NCI-H345 (cell line): ENCODE measurements around the gene JCAD.
A peak's percentile ranks its signal among the peaks of the same experiment; 100 is the strongest.

Experiments used
- DNase-seq: peaks from one replicate; lab custom pipeline; 2025; lab: John Stamatoyannopoulos, UW

Gene JCAD

DNA sequence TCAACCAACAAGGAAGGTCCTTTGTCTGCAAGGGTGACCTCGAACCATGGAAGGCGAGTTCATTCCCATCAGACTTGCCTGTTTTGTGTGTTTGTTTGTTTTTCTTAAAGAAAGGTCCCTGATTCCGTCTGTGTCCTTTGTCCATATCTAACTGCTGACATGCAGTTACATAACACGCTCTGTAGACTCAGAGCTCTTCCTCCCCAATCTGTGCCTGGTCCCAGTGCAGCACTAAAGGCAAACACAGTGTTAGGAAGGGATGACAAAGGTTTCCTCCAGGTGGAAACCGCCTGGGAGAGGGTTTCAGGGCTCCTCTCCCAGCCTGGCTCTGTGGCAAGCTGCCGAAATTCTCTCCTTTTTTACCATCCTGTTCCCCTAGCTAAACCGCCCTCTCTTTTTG, 13.4 kb downstream of the JCAD start:
- no peak for DNase-seq

DNA sequence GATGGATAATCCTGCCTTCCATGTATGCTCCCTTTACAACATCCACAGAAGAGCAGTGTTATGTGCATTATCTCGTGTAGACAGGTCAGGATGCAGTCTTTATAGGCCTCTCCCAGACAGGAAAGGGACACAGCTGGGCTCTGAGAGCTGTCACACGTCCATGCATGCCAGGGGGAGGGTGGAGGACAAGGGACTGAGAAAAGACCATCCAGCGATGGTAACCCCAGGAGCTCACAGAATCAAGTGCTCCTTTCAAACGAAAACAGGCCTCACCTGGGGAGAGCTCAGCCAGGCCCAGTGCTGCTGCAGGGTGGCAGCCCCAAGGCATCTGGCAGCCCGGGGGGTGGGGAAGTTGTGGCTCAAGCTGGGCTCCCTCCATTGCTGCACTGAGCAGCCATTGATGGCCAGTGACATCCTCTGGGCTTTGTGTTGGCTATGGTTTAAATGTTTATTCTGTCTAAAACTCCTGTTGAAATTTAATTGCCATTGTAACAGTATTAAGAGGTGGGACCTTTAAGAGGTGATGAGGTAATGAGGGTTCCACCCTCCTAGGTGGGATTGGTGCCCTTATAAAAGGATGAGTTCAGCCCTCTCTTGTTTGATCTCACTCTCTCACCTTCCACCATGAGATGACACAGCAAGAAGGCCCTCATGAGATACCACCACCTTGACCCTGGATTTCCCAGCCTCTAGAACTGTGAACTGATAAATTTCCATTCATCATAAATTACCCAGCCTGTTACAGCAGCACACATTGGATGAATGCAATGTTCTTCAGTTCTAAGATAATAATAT, 15.7 kb downstream of the JCAD start:
- DNase-seq = peak; percentile 18

DNA sequence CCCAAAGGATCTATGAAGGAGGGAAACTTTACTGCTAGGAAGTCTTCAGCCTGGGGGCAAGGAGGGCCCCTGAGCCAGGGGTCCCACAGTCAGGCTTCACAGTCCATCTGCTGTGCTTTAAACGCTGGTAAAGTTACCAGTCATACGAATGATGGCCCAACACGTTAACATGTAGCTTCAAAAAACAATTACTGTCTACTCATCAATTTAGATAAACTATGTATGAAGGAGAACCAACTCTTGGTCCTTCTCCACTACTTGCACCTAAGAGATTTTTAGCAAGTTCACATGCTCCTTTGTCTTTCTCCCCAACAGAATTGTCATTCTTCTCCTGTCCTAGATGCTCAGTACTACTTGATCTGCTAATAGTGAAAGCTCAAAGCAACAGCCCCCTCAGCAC, 16.6 kb downstream of the JCAD start:
- no peak for DNase-seq

DNA sequence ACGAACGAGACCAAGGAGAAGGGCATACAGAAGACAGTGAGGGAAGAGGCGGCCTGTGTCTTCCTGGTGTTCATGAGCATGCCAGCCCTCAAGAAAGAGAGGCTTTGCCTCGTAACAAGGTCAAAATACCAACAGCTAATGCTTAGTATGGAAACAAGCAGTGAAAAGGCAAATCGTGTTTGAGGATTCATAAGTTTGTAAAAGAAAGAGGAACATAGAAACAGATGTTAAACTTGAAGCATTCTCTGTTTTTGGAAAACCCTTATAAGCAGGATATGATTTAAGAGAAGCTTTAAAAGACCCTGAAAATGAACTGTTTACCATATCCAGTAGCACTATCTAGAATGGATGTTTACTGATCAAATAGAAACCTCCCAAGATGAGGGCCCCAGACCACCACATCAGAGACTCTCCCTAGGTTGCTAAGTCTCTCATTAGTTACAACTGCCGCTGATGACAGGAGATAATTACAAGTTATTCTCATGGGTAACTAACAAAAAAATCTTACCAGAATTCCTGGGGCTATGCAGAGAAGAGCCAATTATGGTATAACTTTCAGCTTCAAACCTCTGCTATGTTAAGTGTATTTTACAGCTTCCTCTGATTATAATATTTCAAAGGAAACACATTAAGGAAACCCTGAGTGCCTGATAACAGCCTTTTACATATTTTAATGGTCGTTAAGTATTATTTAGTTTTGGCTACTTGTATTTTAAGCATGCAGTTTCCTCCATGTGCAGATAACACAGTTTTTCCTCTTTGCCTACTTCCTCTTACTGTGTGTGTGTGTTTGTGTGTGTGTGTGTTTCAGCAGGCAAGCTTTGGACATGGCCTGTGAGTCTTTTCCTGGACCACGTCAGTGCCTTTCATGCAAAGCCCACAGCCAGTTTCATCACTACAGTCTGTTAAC, 17.9 kb downstream of the JCAD start:
- DNase-seq = no peak

DNA sequence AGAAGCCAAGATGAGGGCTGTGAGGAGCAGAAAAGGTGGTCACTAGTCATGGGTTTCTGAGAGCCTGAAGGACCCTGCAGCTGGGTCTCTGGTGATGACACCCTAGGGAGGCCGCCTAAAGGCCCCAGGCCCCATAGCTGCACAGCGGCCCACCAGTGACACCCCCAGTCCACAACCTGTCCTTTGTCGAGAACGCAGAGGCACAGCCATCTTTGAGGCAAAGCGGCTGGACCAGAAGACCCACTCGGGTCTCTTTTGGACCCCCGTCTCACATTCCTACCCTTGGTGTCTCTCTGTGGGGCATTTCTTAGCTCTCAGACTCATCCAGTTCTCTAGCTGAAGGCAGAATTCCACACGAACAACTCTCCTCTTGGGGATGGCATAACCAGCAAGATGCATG, 18.8 kb downstream of the JCAD start:
- DNase-seq = no peak

DNA sequence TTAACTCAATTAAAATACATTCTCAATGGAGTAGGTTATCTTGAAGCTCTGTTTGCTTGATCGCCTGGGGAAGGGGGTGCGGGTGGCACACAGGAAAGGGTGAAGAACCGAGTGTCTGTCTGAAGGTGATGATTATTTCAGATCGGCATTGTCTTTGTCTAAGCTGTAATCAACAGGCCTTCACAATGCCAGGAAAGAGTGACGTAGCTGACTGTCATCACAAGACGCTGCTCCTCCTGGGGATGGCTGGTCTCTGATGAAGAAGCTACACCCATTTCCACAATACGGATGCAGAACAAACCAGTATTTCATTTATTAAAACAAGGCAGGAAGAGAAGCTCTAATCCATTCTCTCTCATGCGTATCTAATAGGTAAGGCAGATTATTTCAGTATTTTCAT, 19.4 kb downstream of the JCAD start:
- no peak for DNase-seq

DNA sequence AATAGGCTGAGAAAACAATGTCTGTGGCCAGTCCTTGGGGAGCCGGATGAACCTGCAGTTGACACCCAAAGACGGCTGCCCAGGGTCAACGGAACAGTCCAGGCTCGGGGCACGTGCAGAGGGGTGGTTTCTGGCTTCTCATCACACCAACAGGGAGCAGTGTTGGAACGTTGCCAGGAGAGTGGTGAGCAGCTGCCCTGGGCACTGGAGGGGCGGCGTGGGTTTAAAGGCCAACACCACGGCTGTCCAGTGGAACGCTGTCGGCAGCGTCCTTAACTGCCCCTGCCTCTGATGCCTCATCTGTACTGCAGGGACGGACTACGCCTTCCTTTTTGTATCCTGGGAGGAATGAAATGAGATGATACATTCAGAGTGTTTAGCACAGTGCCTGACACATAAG, 19.8 kb downstream of the JCAD start:
- DNase-seq = no peak

DNA sequence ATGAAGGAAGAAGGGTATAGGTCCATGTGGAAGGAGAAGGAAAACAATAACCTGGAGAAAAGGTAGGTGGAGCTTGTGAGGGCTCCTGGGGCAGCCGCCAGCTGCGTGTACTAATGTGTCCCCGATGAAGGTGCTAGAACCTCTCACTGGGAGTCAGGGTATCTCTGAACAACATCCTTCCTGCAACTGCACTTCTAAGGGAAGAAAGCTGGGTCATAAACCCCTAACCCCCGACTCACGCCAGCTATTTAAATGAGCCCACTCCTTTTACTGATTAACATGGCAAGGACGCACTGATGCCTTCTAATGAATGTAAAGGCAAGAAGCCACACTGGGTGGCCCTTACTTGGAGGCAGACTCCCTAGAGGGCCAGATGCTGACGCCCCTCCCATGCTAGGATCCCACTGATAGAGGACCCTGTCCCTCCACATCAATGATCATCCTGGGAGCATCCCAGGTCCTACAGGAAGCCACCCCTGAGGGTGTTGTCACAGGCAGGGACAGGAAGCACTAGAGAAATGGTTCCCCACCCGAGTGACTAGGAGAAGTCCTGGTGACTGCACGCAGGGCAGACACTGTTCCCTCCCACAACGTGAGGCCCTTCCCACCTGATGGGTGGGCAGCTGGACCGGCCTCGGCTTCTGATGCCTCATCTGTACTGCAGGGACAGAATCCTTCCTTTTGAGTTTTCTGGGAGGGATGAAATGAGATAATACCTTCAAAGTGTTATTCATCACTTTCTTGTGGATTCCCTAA, 20.4 kb downstream of the JCAD start:
- no peak for DNase-seq

DNA sequence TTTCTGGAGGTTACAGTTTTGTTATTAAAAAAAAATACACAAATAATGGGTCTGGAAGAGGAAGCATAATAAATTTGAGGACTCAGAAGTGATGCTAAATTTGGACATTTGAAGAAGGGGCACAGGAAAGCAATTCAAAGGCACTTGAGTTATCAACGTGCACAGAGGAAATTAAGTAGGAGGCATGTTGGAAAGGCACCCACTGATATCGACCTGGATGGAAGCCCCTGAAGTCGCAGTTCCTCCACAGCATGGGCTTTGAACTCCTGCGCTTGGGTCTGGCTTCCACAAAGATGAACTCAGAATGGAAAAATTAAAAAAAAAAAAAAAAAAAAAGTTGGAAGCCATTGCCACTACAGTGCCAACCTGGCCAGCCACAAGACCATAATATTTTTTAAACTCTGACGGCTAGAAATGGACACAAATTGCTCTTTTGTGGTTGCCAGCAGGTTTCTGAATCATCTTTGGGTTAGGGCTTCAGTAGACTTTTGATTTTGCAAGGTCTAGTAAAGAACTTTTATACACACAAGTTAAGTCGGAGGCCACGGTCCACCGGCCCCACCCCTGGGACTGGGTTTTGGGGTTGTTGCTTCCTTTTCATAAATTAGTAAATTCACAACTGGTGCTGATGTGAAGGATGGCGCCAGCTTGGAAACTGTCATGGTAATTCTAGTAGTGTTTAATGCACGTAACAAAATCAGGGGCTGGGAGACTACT, 21.6 kb downstream of the JCAD start:
- DNase-seq = no peak

DNA sequence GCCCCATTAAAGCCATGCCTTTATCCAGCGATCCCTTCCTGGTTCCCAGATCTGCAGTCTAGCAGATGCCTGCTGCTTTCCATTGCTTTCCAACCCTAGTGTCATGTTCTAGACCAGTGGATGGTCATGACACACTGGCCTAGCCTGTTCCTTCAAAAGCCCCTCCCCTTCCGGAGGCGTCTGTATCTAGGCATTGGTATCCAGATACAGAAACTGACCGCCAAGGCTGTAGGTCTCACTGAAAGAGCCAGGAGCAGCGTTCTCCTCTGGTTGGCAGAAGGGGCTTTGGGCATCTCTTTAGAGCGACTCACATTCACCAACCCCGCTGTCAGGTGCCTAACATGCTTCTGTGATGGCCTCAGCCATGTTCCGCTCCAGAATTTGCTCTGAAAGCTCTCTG, 22.6 kb downstream of the JCAD start:
- no peak for DNase-seq

DNA sequence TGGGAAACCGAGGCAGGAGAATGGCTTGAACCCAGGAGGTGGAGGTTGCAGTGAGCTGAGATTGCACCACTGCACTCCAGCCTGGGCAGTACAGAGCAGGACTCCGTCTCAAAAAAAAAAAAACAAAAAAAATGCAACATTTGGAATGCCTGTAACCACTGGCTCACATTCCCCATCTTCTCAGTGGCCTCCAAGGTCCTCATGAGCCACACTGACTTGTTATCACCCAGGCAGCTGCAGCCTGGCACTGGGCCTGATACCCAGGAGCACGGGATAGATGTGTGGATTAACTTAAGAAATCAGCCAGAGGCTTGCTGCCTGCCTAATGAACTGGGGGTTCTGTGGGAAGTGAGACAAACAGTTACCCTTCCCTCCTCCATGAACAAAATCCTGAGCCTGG, 23.0 kb downstream of the JCAD start:
- DNase-seq = no peak

DNA sequence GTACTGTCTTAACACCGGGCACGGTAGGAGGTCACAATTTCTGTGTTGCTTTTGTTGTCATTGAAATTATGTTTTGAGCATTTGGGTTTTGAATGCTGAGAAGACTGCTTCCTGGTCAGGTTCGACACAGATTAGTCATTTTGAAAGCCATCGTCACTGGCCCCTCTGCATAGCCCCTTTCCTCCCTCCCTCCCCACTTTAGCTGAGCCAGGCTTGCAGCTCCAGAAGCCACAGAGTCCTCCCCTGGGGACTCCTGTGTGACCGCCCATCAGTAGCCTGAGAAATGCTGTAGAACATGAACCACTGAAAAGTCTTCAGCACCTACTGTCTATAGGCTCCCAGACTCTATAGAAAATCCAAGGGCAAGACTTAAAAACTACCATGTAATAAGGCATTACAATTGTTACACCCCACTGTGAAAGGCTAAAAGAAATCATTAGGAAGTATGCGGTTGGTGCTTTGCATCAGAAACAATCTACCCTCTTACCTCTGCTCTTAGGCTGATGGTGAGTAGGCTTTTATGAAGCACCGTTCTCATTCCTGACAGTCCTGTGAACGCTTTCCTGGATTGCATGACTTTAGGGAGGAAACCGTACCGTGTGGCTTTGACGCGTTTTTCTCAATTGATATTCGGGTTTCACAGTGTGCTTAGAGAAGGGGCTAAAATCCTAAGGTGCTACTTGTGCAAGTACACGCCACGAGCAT, 24.8 kb downstream of the JCAD start:
- no peak for DNase-seq

DNA sequence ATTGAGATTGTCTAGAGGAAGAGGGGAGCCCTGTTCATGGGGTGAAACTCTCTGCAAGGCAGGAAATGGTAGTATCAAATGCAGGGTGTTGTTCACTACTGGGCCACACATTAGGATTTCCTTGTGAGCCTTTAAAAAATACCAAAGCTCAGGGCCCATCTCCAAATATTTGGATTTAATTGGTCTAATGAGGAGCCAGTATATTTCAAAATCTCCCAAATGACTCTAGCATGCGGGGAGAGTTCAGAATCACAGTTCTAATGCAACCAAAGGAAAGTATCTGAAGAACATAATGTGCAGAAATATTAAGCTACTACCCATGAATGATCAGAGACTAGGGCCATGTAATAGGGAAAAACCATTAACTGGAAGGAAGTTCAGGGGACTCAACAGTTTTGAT, 27.3 kb downstream of the JCAD start:
- DNase-seq = no peak

DNA sequence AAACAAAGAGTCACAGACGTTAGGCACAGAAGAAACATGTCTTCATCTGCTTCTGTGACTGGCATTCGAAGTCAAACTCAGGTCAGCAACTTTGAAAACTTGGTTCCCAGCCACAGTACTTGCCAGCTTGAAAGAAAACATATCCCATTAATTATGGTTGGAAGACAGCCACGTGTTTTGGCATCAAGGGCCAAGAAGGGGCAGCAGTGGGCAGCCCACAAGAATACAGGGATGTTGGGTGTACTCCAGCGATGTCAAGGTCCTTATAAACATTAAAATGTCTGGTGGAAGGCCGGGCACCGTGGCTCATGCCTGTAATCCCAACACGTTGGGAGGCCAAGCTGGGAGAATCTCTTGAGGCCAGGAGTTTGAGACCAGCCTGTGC, 29.5 kb downstream of the JCAD start:
- no peak for DNase-seq

DNA sequence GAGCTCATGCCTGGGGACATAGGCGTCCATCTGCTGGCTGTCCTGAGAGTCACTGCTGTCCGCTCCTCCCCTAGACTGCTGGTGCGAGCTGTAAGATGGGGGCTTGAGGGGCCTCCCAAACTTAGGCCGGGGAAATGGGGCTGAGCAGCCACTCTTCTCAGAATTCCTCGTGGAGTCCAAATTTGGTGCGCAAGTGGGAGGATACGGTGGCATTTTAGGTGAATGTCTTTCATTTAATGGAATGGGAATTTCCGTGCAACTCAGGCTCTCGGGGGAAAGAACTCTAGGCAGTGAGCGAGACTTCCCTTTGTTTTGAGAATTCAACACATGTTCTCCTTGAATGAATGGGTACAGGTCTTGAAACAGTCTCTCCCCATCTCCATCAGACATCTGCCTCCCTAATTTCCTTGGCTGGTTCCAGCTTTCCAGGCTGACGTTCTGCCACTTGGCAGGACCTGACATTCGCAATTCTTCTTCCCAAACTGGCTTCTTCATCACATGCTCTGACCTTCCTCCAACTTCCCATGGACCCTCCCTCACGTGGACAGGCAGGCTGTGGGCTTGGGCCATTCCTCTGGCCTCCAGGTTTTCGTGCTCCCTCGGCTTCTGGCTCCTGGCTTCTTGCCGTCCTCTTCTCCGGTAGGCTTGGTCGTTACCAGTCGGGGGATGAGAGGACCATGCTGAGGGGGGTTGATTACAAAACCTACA, 30.1 kb downstream of the JCAD start:
- DNase-seq = no peak

DNA sequence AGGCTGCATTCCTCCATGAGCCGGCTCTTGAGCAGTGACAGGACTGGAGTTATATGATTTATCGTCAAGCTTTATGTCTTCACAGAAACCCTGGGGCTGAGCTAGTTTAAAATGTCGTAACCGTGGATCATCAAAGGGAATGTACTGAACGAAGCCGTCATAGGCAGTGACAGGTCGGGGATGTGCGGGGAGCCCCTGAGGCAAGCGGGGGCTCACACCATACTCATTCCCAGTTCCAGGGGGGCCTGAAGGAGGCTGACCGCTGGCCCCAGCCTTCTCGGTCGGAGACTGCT, 30.7 kb downstream of the JCAD start:
- DNase-seq = no peak

DNA sequence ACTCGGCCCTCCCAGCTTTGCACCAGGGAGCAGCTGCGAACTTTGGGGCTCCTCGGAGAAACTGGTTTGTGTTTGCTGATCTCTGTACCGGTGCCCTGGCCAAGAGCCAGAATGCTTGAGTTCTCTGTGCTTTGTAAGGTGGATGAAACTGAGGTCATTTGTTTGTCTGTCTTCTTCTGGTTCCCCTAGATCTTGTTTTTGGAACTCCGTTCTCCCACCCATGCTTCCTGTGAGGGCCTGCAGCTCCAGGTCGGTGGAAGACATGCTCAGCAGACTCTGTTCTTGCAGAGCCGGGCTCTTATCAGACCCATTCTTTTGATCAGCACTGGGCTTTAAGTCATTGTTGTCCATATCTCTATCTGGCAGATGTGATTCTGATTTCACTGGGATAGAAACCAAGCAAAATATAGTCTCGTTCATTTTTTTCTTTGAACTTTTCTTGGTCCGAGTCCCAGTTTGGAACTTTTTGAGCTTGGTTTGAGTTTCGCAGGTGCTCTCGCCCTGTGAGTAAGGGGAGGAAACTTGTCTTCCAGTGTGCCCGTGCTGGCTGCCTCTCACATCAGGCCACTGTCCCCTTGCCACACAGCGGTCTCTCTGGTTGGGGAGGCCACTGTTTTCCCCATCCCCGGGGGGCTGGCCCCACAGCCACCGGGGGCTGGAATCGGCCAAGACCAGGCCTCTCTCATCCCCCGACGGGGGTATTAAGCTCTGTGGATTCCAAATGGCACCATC, 31.2 kb downstream of the JCAD start:
- peak; percentile 2 for DNase-seq

DNA sequence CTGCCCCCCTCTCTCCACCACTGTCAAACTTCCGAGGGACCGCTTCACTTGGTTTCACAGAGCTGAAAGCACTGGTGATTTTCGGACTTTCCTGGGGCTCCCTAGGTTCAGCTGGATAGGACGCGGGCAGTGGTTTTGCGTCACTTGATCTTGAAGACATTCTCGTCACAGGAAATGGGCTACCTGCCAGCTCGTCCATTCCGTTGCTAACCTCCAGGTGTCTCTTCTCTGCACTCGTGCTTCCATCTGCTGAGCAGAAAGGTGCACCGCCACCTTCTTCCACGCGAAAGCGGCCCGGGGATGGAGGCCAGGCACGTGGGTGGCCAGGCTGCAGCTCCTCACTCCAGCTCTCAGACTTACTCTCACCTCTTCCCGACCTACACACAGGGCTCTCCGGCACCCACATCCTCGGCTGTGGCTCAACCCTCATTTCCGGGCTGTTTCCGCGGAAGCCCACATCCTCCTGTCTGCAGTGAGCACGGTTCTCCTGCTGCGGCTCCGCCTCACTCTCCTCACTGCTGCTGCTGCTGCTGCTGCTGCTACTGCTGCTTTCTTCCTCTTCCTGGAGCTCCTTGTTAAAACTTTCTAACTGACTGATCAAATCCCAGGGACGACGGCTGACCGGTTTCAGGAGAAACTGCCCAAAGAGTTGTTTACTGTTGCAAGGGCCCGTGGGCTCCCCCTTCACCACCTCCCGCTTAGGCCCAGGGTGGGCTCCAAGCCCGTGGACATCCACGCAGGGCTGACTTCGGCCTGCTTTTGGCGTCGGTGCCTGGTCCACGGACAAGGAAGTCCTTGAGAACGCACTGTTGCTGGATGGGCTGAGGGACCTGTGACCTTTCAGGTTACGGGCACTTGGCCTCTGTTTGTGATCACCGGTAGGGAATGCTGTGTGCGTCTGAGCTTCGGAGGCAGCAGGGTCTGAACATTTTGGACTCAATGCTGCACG, 32.1 kb downstream of the JCAD start:
- peak; percentile 1 for DNase-seq

DNA sequence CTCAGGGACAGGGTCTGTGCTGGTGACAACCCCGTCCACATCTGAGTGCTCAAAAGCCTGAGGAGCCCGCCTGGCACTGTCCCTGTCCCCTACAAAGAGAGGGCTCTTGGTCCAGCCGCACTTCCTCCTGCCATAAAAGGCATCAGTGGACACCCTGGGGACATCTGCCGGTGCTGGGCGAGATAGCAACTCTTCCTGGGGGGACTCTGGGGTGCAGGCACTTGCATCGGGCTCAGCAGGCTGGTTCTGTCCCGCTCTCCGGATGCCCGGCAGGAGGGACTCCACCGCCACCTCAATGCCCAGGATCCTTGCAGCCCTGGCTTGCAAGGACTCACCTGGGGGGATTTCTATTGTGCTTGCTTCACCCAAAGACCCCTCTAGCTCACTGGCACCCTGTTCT, 32.8 kb downstream of the JCAD start:
- DNase-seq = no peak
